Colonic mucosa (tissue), 4 donors: ENCODE measurements around the gene XAB2. TPM values are rescaled to one million over a fixed set of nuclear protein-coding genes. Genes with fewer than 3 reads are reported as not detected.
A peak's percentile ranks its signal among the peaks of the same experiment; 100 is the strongest.

ENCODE experiments used
- DNase-seq: peaks from one replicate; pipeline ENCODE4 v3.0.0-alpha.2; 2020
- H3K27ac ChIP-seq: fragments of 200-600 bp; one replicate; pipeline ENCODE4 v1.8.0; 2021
- H3K27me3 ChIP-seq: fragments of 200-600 bp; one replicate; pipeline ENCODE4 v1.8.0; 2021
- H3K36me3 ChIP-seq: fragments of 200-600 bp; one replicate; pipeline ENCODE4 v1.8.0; 2021
- H3K4me1 ChIP-seq: fragments of 200-600 bp; one replicate; pipeline ENCODE4 v1.8.0; 2021; ENCODE audit warnings: mild to moderate bottlenecking
- H3K4me3 ChIP-seq: fragments of 200-600 bp; one replicate; pipeline ENCODE4 v1.8.0; 2021
- H3K9ac ChIP-seq, 2 donors: one replicate each; pipeline ENCODE4 v1.7.0; 2013; ENCODE audit warnings: control low read depth in 2 of 2, low read depth in 2 of 2, low read length in 2 of 2
- H3K9me3 ChIP-seq: fragments of 200-600 bp; one replicate; pipeline ENCODE4 v1.8.0; 2021
- intact Hi-C: fragments of 100-400 bp; cut with DNase I; formaldehyde crosslinking; loops from one replicate; pipeline ENCODE4 v1.14.1; 2022
- total RNA-seq, 2 donors: library from RNA; stranded (reverse); fragmentation: NEBNext Ultra II Directional in 1 of 2; extraction: Animal tissue kit (Norgen Biotek cat#: 25700) in 1 of 2; gene quantifications; one replicate each; pipeline ENCODE4 v1.2.1, GENCODE V29; 2021
- TF ChIP-seq, protein P1 (sequence below): fragments of 200-600 bp; IDR thresholded peaks from one replicate; pipeline ENCODE4 v1.8.0; 2022; ENCODE audit warnings: antibody characterized with exemption, mild to moderate bottlenecking
- donor health status: healthy.
- donor health status: DM: no; HTN: no; CAD: no.
- donor health status: DM: no; HTN: no; CAD: no.

Gene XAB2
- total RNA-seq, 2 donors from 2014 or later = 28.3 to 48.1 TPM

DNA sequence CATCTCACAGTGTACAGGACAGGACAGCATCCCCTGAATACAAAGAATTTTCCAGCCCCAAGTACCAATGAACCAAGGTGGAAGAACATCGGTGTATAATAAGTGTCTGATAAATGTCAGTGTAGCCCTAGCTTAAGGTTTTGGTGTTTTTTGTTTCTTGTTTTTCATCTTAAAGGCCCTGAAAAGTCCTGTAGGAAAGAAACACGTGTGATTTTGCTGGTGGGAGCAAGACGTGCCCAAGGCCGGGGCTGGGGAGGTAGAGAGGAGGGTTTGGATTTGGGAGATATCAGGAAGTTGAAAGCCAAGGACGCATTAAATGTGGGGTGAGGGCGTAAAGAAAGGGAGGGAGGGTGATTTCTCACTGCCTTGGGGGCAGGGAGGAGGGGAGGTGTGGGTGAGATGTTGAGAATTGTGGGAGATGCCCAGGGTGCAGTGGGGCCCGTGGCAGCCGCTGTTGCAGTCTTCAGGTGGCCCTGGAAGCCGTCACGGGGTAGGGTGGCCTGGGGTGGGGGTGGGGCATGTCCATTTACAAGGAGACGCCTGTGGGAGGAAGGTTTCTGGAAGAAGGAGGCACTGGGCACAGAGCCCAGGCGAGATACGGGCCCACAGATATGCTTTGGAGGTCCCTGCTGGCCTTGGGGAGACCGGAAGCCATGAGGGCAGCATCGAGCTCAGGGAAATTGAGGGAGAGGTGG lies 27.0 kb downstream of the XAB2 start:
- DNase-seq = no peak
- H3K9ac ChIP-seq = no peak overlapping the region
- no peaks in the 10 kb centered on the region for H3K4me1 ChIP-seq
- no peak overlapping the region for H3K27ac ChIP-seq
- H3K36me3 ChIP-seq = no peaks in the 10 kb centered on the region
- intact Hi-C loops = no loop called here
- TF ChIP-seq, protein P1, sequence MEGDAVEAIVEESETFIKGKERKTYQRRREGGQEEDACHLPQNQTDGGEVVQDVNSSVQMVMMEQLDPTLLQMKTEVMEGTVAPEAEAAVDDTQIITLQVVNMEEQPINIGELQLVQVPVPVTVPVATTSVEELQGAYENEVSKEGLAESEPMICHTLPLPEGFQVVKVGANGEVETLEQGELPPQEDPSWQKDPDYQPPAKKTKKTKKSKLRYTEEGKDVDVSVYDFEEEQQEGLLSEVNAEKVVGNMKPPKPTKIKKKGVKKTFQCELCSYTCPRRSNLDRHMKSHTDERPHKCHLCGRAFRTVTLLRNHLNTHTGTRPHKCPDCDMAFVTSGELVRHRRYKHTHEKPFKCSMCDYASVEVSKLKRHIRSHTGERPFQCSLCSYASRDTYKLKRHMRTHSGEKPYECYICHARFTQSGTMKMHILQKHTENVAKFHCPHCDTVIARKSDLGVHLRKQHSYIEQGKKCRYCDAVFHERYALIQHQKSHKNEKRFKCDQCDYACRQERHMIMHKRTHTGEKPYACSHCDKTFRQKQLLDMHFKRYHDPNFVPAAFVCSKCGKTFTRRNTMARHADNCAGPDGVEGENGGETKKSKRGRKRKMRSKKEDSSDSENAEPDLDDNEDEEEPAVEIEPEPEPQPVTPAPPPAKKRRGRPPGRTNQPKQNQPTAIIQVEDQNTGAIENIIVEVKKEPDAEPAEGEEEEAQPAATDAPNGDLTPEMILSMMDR = no peak
- H3K27me3 ChIP-seq = peaks cover under 1% of the 10 kb centered on the region
- no peak overlapping the region for H3K4me3 ChIP-seq
- H3K9me3 ChIP-seq = no peaks in the 10 kb centered on the region

DNA sequence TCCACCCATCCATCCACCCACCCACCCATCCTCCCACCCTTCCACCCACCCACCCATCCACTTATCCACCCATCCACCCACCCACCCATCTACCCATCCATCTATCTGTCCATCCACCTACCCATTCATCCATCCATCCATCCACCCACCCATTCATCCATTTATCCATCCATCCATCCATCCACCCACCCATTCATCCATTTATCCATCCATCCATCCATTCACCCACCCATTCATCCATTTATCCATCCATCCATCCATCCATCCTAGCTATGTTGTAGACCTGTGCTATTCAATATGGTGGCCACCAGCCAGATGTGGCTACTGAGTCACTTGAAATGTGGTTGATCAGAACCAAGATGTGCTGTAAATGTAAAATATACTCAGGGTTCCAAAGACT lies 28.6 kb downstream of the XAB2 start:
- TF ChIP-seq, protein P1 = no peak
- H3K4me1 ChIP-seq = no peaks in the 10 kb centered on the region

DNA sequence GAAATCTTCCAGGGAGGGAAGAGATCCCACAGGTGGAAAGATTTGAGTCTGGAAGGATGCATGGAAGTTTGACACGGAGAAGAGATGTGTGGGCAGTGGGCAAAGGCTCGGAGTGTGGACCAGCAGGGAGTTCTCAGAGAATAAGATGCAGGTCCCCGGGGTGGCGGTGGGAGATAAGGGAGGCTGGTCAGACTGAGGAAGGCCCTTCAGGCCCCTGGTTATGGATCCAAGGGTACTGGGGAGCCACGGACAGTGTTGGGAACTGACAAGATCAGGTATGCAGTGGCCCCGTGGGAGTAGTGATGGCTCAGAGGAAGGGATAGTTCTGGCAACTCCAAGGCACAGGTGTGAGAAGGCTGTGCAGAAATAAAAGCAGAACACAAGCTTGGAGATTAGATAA lies 31.2 kb downstream of the XAB2 start:
- TF ChIP-seq, protein P1 = no peak
- Histone ChIP-seq H3K27ac (no peak overlapping the region), H3K27me3 (peaks cover 9% of the 10 kb centered on the region), H3K36me3 (no peaks in the 10 kb centered on the region), H3K9me3 (no peaks in the 10 kb centered on the region), H3K4me3 (no peak overlapping the region), H3K4me1 (no peaks in the 10 kb centered on the region), H3K9ac (no peak overlapping the region)
- intact Hi-C loops = no loop called here
- DNase-seq = no peak

More for the DNA sequence above, 28.6 kb downstream of the XAB2 start:
- no peaks in the 10 kb centered on the region for H3K9me3 ChIP-seq
- H3K27ac ChIP-seq = no peak overlapping the region
- DNase-seq = no peak
- H3K4me3 ChIP-seq = no peak overlapping the region
- H3K36me3 ChIP-seq = no peaks in the 10 kb centered on the region
- no peak overlapping the region for H3K9ac ChIP-seq
- intact Hi-C loops = no loop called here
- H3K27me3 ChIP-seq = peaks cover 9% of the 10 kb centered on the region

DNA sequence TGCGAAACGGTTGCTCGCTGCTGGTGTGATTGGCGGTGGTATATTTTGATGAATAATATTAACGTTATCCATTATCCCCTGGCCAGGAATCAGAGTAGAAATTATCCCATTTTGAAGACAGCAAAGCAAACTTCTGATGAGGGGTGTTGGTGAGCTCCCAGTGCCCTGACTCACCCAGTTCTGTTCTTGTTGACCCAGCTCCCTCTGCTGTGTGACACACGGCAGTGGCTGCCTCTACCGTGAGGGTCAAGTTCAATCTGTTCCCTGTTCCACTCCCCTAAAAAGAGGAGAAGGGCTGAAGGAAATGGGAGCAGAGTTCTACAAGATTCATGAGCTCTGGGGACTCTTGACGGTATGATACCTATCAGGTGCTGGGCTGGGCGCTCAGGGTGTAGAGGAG lies 31.7 kb downstream of the XAB2 start:
- Histone ChIP-seq H3K9me3 (no peaks in the 10 kb centered on the region), H3K27ac (no peak overlapping the region), H3K36me3 (no peaks in the 10 kb centered on the region), H3K27me3 (peaks cover 9% of the 10 kb centered on the region), H3K9ac (no peak overlapping the region), H3K4me3 (no peak overlapping the region), H3K4me1 (no peaks in the 10 kb centered on the region)
- no peak for DNase-seq
- intact Hi-C loops = no loop called here
- TF ChIP-seq, protein P1 = no peak

DNA sequence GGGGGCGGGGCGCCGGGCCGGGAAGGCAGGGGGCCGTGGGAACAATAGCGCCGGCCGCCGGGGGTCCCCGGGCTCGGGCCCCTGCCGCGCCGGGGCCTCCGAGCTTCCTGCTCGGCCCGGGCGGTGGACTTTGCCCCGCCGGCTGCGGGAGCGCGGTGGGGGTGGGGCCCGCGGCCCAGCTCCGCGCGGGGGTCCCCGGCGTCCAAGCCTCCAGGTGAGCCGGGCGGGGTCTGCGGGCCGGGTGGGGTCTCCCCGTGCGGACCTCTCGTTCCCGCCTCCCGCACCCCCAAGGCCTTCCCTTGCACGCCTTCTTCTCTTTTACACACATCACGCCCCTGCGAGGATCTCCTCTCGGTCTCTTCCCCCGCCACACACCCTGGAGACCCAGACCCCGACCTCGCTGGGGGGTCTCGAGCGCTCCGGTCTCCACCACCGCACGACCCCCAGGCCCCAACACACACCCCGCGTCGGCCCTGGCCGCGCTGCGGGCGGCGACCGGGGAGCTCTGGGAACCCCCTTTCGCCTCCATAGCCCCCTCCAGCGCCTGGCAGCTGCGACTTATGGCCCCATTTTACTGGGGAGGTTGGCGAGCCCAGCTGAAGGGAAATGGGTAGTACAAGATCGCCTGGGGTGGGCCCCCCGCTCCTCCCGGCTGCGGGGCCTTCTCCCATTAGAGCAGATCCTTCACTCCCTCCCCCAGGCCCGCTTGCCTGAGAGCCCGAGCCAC lies 33.0 kb downstream of the XAB2 start:
- intact Hi-C loops = no loop called here
- no peak for DNase-seq
- peaks cover 9% of the 10 kb centered on the region for H3K27me3 ChIP-seq
- H3K4me3 ChIP-seq = peak overlapping the region; percentile 65
- no peak overlapping the region for H3K27ac ChIP-seq
- H3K9me3 ChIP-seq = no peaks in the 10 kb centered on the region
- H3K9ac ChIP-seq = peak overlapping the region; percentile 44 to 68
- TF ChIP-seq, protein P1 = no peak
- H3K4me1 ChIP-seq = no peaks in the 10 kb centered on the region
- no peaks in the 10 kb centered on the region for H3K36me3 ChIP-seq
